GM12874 (cell line): ENCODE measurements around the gene HEXIM2.

Experiments used
- CTCF ChIP-seq: IDR thresholded peaks from 2 replicates; pipeline ENCODE4 v1.5.1; 2011; ENCODE audit warnings: low read depth, mild to moderate bottlenecking, control low read depth, low read length, moderate library complexity; ENCODE audit not compliant: insufficient read depth

Gene HEXIM2

GRCh38 chr17:45170931-45171337, 9.3 kb downstream of the HEXIM2 start:
- no peak for TF ChIP-seq CTCF

GRCh38 chr17:45171338-45172231, 9.9 kb downstream of the HEXIM2 start:
- no peak for TF ChIP-seq CTCF

GRCh38 chr17:45172232-45172540, 10.5 kb downstream of the HEXIM2 start:
- TF ChIP-seq CTCF, result no peak

GRCh38 chr17:45172541-45173286, 11.0 kb downstream of the HEXIM2 start:
- TF ChIP-seq CTCF, result no peak

- no peak for TF ChIP-seq CTCF
These were observed 14.1 kb downstream of the HEXIM2 start for GRCh38 chr17:45175759-45176115.

- no peak for TF ChIP-seq CTCF
These were observed 15.9 kb downstream of the HEXIM2 start for GRCh38 chr17:45177563-45177962.

GRCh38 chr17:45184144-45184543, 22.5 kb downstream of the HEXIM2 start:
- no peak for TF ChIP-seq CTCF
